Renal cortex interstitium (tissue), 15 donors: ENCODE results near the gene GUCY1A1. TPM values are rescaled to one million over a fixed set of nuclear protein-coding genes. Genes with fewer than 3 reads are reported as not detected.
"Not testable (repeated sequence)": the region's sequence is repeated elsewhere in the genome, so short reads cannot be mapped to it uniquely, and the experiment has no call there.

Experiments
- DNase-seq, 11 donors: peaks; one replicate each; pipeline ENCODE4 v3.0.0-alpha.2; 2013; ENCODE audit warnings: low read depth in 9 of 11, low spot score in 4 of 11; ENCODE audit errors: extremely low read depth in 1 of 11
- long read RNA-seq, 16 experiments: transcript quantifications; one replicate each; lab custom pipeline, GENCODE V29; 2026
- polyA plus RNA-seq, 3 donors: library from polyadenylated mRNA; unstranded; fragments of 120-200 nt; gene quantifications; one replicate each; pipeline ENCODE4 v1.2.1, GENCODE V29; 2013; ENCODE audit not compliant: insufficient read length in 3 of 3

GUCY1A1 gene
- 10 to 100 TPM; 65.0 to 82.3 (median 81.1) TPM for polyA plus RNA-seq
- long read RNA-seq, donor 1, partial matches to known transcripts: 7 of 12 reads
- long read RNA-seq, donor 1, other reads (novel, unspliced or antisense): 0 of 12 reads
- long read RNA-seq, donor 2, partial matches to known transcripts: 21 of 28 reads
- long read RNA-seq, donor 2, other reads (novel, unspliced or antisense): 0 of 28 reads
- long read RNA-seq, donor 3, transcript GUCY1A1-205 (10 exons, 2,715 nt): major isoform, 9 of 41 reads
- long read RNA-seq, donor 3, partial matches to known transcripts: 22 of 41 reads
- long read RNA-seq, donor 3, other reads (novel, unspliced or antisense): 0 of 41 reads
- long read RNA-seq, donor 4, partial matches to known transcripts: 15 of 22 reads
- long read RNA-seq, donor 4, other reads (novel, unspliced or antisense): 0 of 22 reads
- long read RNA-seq, donor 5: 0 reads
- long read RNA-seq, donor 6, partial matches to known transcripts: 21 of 28 reads
- long read RNA-seq, donor 6, other reads (novel, unspliced or antisense): 0 of 28 reads
- long read RNA-seq, donor 7, partial matches to known transcripts: 39 of 48 reads
- long read RNA-seq, donor 7, other reads (novel, unspliced or antisense): 0 of 48 reads
- long read RNA-seq, donor 8: 0 reads
- long read RNA-seq, donor 9, partial matches to known transcripts: 22 of 27 reads
- long read RNA-seq, donor 9, other reads (novel, unspliced or antisense): 0 of 27 reads
- long read RNA-seq, donor 10, partial matches to known transcripts: 33 of 42 reads
- long read RNA-seq, donor 10, other reads (novel, unspliced or antisense): 0 of 42 reads
- long read RNA-seq, donor 11, full-length matches to known transcripts: 5 of 17 reads
- long read RNA-seq, donor 11, partial matches to known transcripts: 12 of 17 reads
- long read RNA-seq, donor 11, other reads (novel, unspliced or antisense): 0 of 17 reads
- long read RNA-seq, donor 12, partial matches to known transcripts: 0 of 1 reads
- long read RNA-seq, donor 12, other reads (novel, unspliced or antisense): 0 of 1 reads
- long read RNA-seq, donor 13: 0 reads
- long read RNA-seq, donor 14, partial matches to known transcripts: 23 of 30 reads
- long read RNA-seq, donor 14, other reads (novel, unspliced or antisense): 0 of 30 reads
- long read RNA-seq, donor 15, partial matches to known transcripts: 13 of 19 reads
- long read RNA-seq, donor 15, other reads (novel, unspliced or antisense): 0 of 19 reads
- long read RNA-seq, donor 16, partial matches to known transcripts: 82 of 93 reads
- long read RNA-seq, donor 16, other reads (novel, unspliced or antisense): 0 of 93 reads

GRCh38 chr4:155666344-155667221, at the start of gene GUCY1A1:
Gene GUCY1A1, plus strand, starts transcription at chr4:155666848. Its CDS starts 30,020 bp downstream, at chr4:155696868.
- DNase-seq: peak in 6 of 11 donors; percentile 38 to 55 (median 43)

GRCh38 chr4:155617296-155617695, 49.4 kb upstream of the GUCY1A1 start:
- DNase-seq: peak in 4 of 11 donors; percentile 30 to 53 (median 48)

GRCh38 chr4:155618183-155618838, 48.3 kb upstream of the GUCY1A1 start:
- DNase-seq: no peak

GRCh38 chr4:155620637-155621036, 46.0 kb upstream of the GUCY1A1 start:
- DNase-seq: no peak

- DNase-seq: no peak
Observed at GRCh38 chr4:155624478-155624877, 42.2 kb upstream of the GUCY1A1 start.

- no peak for DNase-seq
Observed at GRCh38 chr4:155626561-155626960, 40.1 kb upstream of the GUCY1A1 start.

GRCh38 chr4:155629183-155629825, 37.3 kb upstream of the GUCY1A1 start:
- DNase-seq: no peak

- peak in 6 of 11 donors; percentile 18 to 70 (median 44) for DNase-seq
Observed at GRCh38 chr4:155629956-155630355, 36.7 kb upstream of the GUCY1A1 start.

GRCh38 chr4:155632310-155632840, 34.3 kb upstream of the GUCY1A1 start:
- peak in 5 of 11 donors; percentile 15 to 60 (median 49) for DNase-seq

GRCh38 chr4:155638195-155638965, 28.3 kb upstream of the GUCY1A1 start:
- no peak for DNase-seq

- DNase-seq: no peak
Observed at GRCh38 chr4:155639704-155640523, 26.7 kb upstream of the GUCY1A1 start.

GRCh38 chr4:155640751-155641150, 25.9 kb upstream of the GUCY1A1 start:
- no peak for DNase-seq

- DNase-seq: no peak
Observed at GRCh38 chr4:155643087-155643486, 23.6 kb upstream of the GUCY1A1 start.

GRCh38 chr4:155646001-155646400, 20.6 kb upstream of the GUCY1A1 start:
- DNase-seq: no peak

- not testable (repeated sequence) for DNase-seq
Observed at GRCh38 chr4:155650785-155651184, 15.9 kb upstream of the GUCY1A1 start.
